Kidney tubule cell (primary cell): ENCODE results near the gene BPIFB4.
"Not testable (repeated sequence)": the region's sequence is repeated elsewhere in the genome, so short reads cannot be mapped to it uniquely, and the experiment has no call there.

Experiments
- DNase-seq: peaks from one replicate; pipeline ENCODE4 v3.0.0-alpha.2; 2018; ENCODE audit warnings: low spot score

Gene BPIFB4

DNA sequence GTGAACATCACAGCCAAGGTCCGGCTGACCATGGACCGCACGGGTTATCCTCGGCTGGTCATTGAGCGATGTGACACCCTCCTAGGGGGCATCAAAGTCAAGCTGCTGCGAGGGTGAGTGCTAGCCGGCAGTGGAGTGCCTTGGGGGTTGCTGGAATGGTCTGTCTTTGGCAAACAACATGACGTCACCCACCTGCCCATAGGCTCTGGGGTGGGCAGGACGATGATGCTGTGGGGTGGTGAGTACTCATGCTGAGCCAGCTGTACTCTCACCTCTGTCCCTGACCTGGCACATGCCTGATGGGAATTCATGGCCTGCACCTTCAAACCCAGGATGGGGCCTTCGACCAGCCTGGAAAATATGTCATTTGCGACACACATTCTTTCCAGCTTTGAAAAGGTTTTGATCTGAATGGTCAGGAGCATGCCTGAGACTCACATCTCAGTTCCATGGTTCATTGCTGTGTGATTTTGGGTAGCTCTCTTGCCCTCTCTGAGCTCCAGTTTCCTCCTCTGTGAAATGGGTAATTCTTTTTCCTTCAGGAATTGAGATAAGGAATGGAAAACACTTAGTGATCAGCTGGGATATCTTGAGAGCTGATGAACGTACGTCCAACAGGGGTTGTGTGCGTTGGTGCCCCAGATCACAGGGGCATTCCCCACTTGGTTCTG, 6.7 kb downstream of the BPIFB4 start:
- DNase-seq = no peak

DNA sequence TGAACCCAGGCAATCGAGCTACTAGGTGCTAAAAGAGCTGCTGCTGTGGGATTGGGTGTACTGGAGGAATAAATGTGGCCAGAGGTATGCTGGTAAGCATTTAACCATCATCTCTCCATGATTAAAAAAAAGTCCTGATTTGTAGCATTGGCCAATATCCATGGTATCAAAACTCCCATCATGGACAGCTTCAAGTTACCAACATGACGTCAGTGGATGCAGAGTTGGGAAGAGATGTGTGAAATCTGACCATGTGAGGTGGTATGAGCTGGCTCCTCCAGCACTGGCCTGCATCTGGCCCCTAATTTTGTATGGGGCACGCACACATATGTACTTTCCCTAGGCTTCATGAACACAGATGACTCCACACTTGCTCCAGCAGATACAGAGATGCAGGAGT, 11.7 kb downstream of the BPIFB4 start:
- DNase-seq = no peak

GRCh38 chr20:33091693-33092092, 12.2 kb downstream of the BPIFB4 start:
- no peak for DNase-seq

- peak; percentile 7 for DNase-seq
Measured at GRCh38 chr20:33092361-33092760, 12.9 kb downstream of the BPIFB4 start.

DNA sequence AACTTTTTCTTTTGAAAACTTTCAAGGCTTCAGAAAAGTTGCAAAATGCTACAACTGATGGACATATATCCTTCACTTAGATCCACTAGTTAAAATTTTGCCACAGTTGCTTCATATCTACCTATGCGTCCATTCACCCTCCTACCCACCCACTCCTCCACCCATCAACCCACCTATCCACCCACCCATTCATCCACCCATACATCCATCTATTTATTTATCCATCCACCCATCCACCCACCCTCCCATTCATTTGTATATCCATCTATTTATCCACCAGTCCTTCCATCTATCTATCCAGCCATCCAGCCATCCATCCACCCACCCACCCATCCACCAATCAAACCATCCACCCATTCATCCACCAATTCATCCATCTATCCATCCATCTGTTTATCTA, 13.6 kb downstream of the BPIFB4 start:
- no peak for DNase-seq

GRCh38 chr20:33093582-33093981, 14.1 kb downstream of the BPIFB4 start:
- DNase-seq = no peak

DNA sequence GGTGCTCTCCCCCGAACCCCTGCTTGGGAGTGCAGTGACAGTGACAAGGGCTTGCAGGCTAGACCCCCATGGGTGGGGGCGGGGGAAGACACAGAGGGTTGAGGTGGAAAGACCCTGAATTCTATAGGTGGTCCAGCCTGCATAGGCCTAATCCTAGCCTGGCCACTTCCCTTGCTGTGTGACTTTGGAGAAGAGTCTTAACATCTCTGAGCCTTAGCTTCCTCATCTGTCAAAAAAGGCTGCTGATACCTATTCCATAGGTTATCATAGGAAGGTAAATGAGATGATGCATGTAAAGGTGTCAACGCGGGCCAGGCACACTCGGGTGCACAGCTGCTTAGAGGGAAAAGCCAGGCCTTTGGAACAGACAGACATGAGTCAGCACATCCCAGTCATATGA, 15.8 kb downstream of the BPIFB4 start:
- DNase-seq = no peak

GRCh38 chr20:33095902-33096584, 16.6 kb downstream of the BPIFB4 start:
- peak; percentile 64 for DNase-seq

- DNase-seq = no peak
Measured at GRCh38 chr20:33097001-33097400, 17.6 kb downstream of the BPIFB4 start.

DNA sequence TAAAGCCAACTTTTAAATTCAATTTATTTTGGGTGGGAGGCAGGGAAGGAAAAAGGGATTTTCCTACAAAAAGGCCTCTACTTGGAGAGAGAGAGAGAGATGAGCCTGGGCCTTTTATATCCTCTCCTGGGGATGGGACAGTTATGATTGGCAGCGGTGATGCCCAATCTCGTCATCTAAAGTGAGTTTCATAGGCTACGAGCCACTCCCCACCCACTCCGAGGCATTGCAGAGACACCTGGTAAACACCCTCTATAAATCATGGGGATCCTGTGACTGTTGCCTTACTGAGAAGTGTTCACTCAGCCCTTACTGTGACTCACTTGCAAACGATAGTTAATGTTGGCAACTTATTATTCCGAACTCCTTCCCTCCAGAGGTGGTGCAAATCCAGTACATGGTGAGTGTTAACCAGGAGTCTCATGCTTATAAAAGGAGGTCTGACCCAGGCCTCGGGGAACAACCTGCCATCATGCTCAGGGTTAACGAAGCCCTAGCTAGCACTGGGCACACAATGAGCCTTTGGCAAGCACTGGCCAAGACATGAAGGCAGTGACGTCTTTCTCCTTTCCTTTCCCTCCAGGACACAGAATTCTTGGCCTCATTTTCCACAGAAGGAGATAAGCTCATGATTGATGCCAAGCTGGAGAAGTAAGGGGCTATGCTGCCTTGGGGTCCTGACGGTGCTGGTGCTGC, 20.5 kb downstream of the BPIFB4 start:
- DNase-seq = peak; percentile 18

DNA sequence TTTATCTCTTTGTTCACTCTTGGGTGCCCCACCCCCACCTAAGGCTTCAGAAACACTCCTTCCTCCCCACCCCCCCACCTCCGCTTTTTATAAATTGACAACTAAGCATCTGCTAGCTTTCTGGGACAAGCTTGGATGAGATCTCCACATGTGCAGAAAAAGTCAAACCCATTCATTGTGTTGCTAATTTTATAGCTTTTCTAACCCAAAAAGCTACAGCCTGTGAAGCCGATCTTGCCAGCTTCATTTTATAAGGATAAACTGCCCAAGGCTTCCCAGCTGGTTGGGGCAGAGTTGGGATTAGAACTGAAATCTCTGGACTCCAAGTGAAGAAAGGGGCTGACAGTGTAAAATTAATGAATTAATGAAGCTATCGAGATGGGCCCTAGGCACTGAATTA, 24.1 kb downstream of the BPIFB4 start:
- no peak for DNase-seq

DNA sequence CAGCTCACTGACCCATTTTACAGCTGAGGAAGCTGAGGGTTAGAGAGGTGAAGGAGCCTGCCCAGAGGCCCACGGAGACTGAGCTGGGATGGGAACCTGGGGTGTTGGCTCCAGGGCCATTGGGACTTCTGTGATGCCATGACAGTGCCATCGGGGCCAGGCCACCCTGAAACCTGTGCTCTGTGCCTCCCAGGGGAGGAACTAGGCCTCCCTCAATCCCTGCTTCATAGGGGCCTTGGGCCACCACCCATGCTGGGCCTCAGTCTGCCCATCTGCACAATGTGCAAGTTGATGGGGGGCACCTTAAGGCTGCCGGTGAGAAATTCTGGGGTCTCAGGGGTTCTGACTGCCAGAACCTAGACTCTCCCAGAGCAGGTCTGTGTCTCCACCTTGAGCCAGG, 24.9 kb downstream of the BPIFB4 start:
- no peak for DNase-seq

GRCh38 chr20:33105316-33105924, 26.0 kb downstream of the BPIFB4 start:
- no peak for DNase-seq

GRCh38 chr20:33106058-33106620, 26.7 kb downstream of the BPIFB4 start:
- DNase-seq = not testable (repeated sequence)

DNA sequence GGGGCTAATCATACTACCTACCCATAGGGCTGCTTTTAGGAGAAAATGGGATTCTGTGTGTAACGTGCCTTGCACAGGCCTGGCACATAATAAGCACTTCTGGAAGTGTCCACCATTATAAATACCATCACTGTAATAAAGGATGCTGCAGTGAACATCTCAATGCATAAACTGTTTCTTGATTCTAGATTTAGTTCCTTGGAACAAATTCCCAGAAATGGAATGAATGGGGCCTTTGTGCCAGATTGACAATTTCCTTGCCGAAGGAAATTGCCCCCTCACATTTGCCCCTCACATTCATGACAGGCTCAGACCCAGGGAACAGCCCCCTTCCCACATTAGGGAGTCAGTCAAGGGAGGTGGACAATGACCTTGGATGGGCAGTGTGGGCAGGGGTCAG, 29.2 kb downstream of the BPIFB4 start:
- no peak for DNase-seq

- no peak for DNase-seq
Measured at GRCh38 chr20:33110147-33110825, 30.8 kb downstream of the BPIFB4 start.

GRCh38 chr20:33111306-33111705, 31.9 kb downstream of the BPIFB4 start:
- no peak for DNase-seq

DNA sequence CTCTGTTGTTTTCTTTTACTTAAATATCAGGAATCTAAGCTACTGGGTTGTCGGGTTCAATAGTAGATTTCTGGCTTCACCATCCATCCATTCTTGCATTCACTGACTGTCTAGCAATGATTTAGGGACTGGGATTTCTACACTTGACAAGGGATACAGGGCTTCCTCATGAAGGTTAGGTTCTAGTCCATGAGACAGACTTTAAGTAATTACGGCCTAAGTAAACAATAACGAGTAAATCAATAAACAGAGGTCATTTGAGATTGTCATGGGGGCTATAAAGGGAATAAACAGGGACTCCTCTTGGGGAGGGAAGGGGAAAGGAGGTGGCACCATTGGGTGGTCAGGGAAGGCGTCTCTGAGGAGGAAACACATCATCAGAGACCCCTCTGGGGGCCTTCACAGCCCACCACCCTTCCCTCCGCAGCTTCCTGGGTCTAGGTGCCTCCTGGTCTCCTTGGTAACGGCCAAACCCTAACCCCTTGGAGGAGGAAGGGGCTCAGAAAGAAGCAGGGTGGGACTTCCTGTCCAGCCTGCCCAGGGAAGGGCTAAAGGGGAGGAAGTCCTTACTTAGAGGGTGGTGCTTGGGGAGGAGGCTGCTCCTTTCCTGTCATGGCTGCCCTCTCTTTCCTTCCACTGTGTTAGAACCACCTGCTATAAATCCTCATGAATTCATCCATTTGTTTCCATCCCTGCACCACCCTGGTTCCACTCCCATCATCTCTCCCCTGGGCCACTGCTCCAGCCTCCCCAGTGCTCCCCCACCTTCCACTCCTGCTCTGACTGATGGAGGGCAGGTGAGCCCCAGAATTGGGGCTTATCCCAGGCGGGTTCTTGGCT, 33.3 kb downstream of the BPIFB4 start:
- DNase-seq = no peak

DNA sequence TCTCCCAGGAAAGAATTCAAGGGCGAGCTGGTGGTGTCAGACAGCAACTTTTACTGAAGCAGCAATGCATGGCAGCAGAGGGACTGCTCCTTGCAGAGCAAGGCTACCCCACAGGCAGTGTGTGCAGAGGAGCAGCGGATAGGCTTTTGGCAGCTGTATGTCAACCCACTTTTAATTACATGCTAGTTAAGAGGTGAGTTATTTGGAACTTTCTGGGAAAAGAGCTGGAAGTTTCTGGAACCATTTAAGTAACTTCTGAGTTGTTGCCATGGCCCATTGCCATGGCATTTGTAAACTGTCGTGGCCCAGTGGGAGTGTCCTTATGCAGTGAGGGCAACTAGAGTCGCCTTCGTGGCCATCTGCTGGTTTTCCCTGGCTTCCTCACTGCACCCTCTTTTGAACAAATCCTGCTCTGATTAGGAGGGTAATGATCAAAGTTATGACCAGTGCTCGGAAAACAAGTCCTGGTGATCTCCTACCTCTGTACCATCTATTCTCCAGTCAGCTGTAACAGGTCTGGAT, 34.0 kb downstream of the BPIFB4 start:
- DNase-seq = no peak

GRCh38 chr20:33115501-33115900, 36.1 kb downstream of the BPIFB4 start:
- DNase-seq = not testable (repeated sequence)
